HG02870 (cell line): ENCODE measurements around the gene FANCL.
"Not testable (repeated sequence)": the region's sequence is repeated elsewhere in the genome, so short reads cannot be mapped to it uniquely, and the experiment has no call there.

Experiments used
- ATAC-seq: cut with Tn5 transposase; IDR thresholded peaks from one replicate; pipeline ENCODE4 v1.9.1; 2021; ENCODE audit warnings: mild to moderate bottlenecking, moderate library complexity; ENCODE audit not compliant: unreplicated experiment

FANCL gene

DNA sequence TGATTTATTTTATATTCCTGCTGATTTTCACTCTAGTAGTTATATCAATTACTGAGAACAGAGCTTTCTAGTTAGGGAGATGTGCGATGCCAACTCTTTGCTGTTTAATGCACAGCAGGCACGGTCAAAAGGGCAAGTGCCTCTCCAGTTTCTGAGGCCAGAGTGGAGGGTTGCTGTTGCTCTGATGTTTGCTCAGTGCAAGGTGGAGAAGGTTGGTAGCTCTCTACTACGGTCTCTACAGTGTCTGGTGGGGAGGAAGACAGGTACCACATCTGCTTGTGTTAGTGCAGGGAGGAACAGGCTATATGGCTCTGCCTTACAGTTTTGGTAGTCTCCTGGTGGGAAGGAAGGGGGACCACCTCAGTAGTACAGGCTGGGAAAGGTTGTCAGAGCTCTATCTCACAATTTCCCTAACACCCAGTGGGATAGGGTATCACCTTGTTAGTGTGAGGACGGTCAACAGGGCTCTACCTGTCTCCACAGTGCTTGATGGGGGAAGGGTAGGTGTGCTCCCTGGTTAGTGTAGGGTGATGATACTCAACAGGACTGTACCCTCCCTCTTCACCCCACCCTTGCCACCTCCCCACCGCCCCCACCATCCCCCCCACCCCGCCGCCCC lies 85.9 kb downstream of the FANCL start:
- ATAC-seq, result no peak

DNA sequence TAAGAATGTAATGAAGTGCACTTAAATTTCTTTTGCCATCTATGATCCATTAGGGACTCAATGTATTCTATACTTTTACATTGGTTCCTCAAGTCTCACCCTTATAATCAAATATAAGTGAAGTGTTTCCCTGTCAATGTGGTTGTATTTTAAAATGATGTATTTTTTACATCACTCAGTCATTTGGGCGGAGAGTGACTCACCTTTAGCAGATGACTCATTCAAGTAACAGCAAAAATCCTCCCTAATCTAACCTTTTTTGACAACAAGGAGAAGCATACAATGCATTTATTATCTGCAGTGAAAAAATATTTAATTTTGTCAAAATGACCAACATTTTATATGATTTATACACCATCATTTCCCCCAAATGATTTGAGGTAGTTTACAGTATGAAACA lies 94.4 kb downstream of the FANCL start:
- no peak for ATAC-seq

DNA sequence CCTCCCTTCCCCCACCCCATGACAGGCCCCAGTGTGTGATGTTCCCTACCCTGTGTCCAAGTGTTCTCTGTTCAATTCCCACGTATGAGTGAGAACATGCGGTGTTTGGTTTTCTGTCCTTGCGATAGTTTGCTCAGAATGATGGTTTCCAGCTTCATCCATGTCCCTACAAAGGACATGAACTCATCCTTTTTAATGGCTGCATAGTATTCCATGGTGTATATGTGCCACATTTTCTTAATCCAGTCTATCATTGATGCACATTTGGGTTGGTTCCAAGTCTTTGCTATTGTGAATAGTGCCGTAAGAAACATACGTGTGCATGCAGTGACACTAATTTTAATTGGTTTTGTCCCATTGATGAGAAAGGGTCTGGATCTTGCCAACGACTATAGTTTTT lies 95.4 kb downstream of the FANCL start:
- ATAC-seq, result not testable (repeated sequence)

DNA sequence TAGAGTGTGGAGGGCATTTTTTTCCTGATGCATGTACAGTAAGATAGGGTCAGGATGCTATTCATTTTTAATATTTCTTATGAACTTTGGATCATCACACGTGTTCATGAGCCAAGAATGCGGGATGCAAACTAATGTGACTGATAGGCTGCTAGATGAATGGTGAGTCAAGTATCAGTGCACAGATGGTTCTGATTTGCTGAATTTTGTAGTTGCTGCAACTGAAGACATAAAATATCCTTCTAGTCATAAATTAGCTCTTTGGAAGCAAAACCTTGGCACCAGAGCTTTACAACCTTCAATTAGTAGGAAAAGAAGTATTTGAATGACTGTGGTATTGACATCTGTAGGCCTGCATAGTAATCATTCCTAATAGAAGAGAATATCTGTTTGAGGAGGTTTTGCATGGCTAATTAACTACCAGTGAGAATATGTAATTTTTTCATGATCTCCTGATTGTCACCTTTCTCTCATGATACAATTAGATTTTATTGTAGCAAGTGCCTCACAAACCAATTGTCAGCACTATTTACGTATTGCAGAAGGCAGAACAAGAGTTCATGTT lies 100.5 kb downstream of the FANCL start:
- no peak for ATAC-seq

DNA sequence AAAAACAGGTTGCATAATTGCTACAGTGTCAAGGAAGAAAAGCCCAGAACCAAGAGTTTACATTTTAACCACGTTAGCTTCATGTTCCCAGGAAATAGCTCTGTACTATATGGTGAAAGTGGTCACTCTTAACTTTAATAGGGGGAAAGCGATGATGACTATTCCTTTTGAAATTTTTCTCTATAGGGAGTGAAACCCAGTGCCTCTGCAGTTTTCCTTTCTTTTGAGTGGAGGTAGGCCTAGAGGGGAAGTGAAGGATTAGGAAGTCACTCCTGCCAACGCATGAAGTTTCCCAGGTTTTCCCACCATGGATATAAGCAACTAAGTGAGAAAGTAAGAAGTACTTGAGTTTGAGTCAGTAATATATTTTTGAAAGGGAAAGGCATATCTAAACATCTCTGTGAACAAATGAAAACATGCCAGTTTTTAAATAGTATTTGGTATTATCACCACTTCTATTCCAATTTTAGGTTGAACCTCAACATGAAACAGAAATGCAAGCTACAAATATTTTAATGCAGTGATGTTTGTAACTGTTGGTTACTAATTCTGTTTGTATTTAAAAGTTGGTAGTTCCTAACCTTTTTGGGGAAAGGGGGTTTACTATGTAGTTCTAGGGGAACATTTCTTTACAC lies 102.6 kb downstream of the FANCL start:
- ATAC-seq, result no peak

DNA sequence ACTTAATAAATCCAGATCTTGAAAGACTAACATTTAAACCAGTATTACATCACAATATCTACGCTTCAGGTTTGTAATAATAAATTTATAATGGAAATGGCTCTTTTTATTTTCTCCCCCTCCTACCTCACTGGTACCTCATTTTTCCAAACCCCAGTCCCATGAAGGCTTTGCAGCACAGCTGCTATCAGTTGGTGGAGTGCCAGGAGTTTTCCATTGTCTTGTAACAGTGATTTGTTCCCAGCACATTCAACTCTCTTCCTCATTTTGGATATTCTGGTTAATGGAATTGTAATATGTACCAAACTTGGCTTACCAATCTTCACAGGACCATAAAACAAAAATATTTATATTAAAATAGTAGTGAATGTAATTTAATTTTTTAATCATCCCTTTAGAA lies 103.3 kb downstream of the FANCL start:
- no peak for ATAC-seq

DNA sequence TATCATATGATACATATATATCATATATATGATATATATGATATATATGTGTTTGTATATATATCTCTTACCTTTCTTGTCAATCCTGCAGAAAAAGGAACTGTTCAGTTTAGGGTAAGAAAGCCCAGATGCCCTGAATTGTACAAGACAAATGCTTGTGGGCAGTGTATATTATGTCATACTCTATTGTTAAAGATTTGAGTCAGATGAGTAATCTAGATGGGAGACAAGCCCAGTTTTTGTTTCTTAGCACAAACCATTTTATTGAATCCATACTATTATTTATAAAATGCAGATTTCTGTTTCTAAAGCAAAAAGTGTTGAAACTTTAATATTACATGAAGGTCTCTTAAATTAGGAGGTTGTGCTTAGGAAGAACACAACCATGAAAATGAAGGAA lies 103.9 kb downstream of the FANCL start:
- ATAC-seq, result peak; percentile 70

DNA sequence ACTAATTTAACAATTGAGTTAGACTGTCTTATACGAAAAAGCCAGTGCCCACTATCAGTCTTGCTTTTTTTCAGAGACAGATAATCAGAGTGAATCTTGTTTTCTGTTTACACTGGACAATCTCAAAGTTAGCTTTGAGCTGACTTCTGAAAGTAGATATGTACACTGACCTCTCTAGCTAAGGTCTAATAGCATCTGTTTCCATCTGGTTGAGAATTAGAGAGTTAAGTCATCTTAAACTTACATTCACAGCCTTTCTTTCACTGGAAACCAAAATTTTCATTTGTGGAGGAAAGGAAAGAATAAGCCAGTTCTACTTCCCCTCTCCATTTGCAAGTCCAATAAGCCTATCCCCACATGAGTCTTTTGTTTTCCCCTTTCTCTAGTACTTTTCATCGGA lies 105.3 kb downstream of the FANCL start:
- ATAC-seq, result no peak

DNA sequence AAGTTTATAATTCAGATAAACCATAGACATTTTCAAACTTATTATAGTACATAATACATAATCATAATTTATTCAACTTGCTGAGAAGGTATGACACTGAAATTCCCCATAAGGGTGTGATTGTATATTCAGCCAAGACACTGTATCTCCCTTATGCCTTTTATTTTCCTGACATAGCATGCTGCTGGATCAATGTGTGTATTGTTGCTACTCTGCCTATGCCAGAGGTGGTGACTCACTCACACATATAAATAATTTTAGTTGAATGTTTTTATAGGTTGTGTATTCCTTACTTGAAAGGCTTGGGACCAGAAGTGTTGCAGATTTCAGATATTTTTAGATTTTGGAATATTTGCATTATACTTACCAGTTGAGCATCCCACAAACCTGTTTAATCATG lies 107.7 kb downstream of the FANCL start:
- no peak for ATAC-seq

DNA sequence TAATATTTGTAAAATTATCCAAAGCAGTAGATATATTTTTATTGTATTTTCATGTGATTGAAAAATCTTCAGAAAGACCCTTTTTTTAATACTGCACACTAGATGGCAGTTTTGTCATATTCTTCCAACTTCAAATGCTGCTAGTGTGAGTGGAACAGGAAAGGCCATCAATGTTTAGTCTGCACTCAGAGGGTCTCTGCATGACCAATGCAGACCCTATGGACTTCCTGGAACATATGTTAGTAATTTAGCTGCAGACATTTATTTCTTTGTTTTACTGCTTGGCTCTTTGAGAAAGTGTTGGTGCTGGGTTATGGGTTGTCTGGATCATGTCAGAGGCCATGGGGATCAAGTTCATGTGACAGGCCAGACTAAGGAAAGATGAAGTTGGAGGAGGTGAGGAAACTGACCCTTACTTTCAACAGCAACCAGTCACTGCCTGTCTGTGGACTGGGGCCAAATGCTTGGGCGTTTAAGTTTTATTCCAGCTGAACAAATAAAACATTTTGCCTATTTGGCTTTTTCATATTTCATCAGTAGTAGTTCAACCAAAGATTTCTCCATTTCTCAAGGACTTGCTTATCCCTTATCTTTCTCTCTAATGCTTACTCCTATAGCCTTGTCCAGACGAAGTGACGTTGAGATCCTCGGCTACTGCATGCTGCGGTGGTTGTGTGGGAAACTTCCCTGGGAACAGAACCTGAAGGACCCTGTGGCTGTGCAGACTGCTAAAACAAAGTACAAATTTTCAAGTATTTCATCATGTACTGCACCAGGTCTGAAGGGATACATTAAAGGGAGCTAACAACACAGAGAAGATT lies 109.7 kb downstream of the FANCL start:
- ATAC-seq, result no peak

DNA sequence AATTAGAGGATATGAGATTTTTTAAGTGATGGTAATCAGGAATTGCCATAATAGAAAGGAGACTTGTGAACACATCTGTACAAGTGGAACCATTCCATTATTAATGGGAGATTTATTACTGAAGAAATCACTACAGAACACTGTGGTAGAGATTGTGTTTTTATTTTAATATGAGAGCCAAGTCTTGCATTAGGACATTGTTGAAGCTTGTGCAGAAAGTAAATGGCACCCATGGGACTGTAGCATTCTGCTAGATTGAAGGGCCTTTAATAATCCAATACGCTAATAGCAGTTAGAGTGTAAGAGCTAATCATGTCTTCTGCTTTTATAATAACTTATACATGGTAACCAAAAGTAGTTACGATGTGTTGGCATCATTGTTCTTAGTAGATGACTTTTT lies 110.9 kb downstream of the FANCL start:
- no peak for ATAC-seq

DNA sequence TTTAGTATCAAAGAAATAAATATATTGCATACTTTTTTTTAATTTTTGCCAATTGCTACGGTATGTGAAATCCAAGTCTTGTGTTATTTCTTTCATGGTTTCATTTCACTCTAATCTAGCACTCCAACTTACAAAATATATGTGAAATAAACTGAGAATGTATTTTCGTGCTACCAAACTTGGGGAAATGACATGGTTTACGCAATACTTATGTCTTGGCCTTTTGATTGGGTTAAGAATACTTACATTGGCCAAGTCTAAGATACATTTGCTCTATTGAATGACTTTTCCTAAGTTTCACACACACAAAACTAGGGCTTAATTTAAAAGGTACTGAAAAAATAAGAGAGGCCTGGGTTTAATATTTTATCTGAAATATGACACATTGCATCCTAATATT lies 114.0 kb downstream of the FANCL start:
- no peak for ATAC-seq

DNA sequence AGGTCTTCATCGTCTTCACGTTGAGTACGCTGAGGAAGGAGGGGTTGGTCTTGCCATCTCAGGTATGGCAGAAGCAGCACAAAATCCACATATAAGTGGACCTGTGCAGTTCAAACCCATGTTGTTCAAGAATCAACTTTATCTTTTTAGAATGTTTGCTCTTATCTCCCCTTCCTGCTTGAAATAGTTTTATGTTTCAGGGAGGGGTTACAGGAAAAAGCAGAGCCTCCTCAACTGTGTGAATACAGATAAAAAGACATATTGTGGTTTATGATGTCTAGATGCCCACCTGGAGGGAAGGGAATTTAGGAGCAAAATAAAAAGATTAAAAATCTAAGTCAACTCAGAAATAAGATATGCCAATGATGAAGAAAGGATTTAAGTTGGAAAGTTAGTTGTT lies 118.6 kb downstream of the FANCL start:
- no peak for ATAC-seq

DNA sequence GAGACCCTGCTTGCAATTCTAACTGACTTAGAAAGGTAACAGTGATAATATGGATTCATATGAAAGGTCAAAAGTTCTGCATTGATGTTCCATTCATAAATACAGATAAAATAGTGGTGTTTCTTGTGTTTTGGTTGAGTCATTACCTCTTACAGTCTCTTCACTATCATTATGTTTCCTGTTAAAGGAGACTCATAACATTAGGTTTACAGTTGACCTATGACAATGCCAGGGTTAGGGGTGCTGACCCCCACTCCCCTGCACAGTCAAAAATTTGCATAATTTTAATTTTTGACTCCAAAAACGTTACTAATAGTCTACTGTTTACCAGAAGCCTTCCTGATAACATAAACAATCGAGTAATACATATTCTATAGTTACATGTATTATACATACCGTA lies 119.1 kb downstream of the FANCL start:
- no peak for ATAC-seq

DNA sequence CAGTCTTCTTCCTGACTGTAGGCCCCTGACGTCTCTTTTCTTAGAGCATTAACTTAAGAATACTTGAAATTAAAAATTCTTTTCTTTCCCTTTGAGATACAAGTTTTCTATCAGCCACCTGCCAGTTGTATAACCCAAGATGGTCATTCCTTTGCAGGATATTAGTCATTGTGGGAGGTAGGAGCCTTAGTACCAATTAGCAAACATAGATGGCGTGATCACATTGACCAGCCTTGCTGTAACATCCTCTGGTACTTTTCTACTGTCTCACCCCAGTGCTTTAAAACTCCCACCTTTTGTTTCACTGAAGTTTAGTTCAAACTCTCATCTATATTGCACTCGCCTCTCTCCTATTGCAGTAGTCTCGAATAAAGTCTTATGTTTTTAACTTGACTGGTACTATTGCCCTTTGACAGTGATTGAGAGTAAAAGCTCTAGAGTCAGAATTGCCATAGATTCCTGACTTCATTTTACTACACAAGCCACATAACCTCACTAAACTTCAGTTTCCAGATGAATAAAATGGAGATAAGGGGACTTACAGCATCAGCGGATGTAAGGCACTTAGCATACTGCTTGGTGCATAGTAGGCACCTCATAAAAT lies 120.4 kb downstream of the FANCL start:
- peak; percentile 68 for ATAC-seq

DNA sequence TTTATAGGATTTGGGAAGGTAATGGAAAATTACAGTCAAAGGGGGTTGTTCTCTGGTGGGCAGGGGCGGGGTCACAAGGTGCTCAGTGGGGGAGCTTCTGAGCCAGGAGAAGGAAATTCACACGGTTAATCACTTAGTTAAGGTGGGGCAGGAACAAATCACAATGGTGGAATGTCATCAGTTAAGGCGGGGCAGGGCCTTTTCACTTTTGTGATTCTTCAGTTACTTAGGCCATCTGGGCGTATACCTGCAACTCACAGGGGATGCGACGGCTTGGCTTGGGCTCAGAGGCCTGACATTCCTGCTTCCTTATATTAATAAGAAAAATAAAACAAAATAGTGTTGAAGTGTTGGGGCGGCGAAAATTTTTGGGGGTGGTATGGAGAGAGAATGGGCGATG lies 127.6 kb downstream of the FANCL start:
- ATAC-seq, result not testable (repeated sequence)

DNA sequence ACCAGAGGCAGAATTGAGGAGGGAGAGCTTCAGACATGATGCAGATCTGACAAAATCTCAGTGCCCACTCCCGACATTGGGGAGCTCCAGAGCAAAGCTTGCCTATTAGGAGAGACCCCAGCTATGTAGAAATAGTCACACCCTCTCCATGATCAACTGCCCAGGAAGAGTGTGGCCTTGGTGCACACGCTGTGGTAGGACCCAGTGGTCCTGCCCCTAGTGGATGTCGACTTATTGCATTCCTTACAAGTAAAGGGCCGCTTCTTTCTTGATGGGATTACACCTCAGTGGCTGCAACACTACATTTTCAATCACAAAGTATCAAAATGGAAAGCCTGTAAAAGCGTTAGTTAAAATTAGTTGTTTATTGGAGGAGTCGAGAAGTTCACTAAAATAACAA lies 130.4 kb downstream of the FANCL start:
- ATAC-seq, result no peak

DNA sequence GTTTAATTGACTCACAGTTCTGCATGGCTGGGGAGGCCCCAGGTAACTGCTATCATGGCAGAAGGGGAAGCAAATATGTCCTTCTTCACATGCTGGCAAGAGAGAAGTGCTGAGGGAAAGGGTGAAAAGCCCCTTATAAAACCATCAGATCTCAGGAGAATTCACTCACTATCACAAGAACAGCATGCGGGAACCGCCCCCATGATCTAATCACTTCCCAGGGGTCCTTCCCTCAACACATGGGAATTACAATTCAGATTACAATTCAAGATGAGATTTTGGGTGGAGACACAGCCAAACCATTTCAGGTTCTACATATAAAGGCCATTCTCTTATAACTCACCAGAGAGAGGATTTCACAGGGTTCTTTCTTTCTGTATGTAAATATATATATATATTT lies 131.6 kb downstream of the FANCL start:
- no peak for ATAC-seq
